Activated CD4-positive, alpha-beta T cell treated with anti-CD3 and anti-CD28 coated beads, Interleukin-2, amount 50 U/mL, for 48 hours (primary cell): ENCODE measurements around the gene TIAL1.
"Not testable (repeated sequence)": the region's sequence is repeated elsewhere in the genome, so short reads cannot be mapped to it uniquely, and the experiment has no call there.

Experiments used
- DNase-seq, 2 experiments: peaks; one replicate each; pipeline ENCODE4 v3.0.0-alpha.2; 2020

Gene TIAL1

GRCh38 chr10:119596537-119597404, at the start of gene TIAL1:
Gene TIAL1 (minus strand): TSS chr10:119596964. CDS start chr10:119596465, 499 bp downstream.
- DNase-seq = peak; percentile 91 to 96

- DNase-seq = no peak
Measured at GRCh38 chr10:119644994-119645393, 48.2 kb upstream of the TIAL1 start.

GRCh38 chr10:119644205-119644814, 47.5 kb upstream of the TIAL1 start:
- no peak for DNase-seq

DNA sequence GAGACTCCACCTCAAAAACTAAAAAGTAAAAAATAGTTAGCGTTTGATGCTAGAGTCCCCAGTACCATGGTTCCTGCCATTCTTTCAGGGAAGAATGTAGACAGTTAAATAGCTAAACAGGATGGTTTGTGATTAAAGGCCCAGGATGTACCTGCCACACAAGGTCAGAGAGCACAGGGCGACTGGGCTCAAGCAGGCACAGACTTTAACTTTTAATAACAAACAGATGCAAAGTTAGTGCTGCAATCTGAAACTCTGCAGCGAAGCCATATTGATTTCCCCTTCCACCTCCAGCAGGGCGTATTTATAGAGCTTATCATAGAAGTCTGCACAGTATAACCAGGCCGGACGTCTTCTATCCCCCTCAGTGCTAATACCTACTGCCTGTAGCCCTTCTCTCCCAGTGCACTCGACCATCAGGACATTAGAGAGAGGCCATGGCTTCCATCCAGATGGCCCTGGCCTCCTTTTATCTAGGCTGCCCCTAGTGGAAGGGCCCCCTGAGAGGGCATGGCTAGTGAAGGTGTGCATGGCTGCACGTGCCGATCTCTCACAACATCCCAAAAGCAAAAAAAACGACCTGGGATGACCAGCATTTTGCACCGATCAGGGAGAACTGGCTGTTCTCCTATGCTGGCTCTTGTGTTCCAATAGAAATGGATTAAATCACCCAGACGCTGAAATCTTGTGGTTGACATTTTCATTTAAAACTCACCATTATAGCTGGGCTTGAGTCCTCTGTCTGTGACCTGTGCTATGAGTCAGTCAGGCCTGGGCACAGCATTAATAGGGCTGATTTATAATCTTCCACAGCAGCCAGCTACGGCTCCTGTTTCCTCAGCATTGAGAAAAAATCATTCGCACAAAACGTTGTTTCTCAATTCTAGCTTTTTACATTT, 46.8 kb upstream of the TIAL1 start:
- DNase-seq = no peak

GRCh38 chr10:119642556-119643111, 45.9 kb upstream of the TIAL1 start:
- DNase-seq = no peak

DNA sequence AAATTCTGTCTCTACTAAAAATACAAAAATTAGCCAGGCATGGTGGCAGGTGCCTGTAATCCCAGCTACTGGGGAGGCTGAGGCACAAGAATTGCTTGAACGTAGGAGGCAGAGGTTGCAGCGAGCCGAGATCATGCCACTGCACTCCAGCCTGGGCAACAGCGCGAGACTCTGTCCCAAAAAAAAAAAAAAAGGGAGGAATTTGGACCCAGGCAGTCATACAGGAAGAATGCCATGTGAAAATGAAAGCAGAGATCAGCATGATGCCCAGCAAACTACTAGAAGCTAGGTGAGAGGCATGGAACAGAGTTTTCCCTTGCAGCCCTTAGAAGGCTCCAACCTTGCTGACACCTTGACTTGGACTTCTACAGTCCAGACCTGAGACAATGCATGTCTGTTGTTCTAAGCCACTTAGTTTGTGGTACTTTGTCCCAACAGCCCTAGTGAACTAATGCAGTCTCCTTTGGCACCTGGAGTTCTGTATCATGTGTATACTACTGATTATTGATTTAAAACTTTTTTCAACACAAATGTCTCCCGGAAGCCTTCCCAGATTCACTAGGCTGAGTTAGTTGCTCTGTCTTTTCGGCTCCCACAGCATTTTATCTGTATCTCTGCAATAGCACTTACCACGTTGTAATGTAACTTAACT, 44.2 kb upstream of the TIAL1 start:
- no peak for DNase-seq

DNA sequence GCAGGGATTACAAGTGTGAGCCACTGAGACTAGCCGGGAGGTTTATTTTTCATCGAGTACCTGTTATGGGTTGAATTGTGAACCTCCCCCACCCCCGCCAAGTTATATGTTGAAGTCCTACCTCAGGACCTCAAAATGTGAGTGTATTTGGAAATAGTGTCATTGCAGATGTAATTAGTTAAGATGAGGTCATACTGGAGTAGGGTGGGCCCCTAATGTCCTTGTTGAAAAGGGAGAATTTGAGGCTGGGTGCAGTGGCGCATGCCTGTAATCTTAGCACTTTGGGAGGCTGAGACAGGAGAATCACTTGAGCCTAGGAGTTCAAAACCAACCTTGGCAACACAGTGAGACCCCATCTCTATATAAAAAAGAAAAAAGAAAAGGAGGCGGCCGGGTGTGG, 43.6 kb upstream of the TIAL1 start:
- no peak for DNase-seq

GRCh38 chr10:119638982-119639381, 42.2 kb upstream of the TIAL1 start:
- no peak for DNase-seq

- no peak for DNase-seq
Measured at GRCh38 chr10:119637631-119638030, 40.9 kb upstream of the TIAL1 start.

GRCh38 chr10:119634219-119634544, 37.4 kb upstream of the TIAL1 start:
- no peak for DNase-seq

DNA sequence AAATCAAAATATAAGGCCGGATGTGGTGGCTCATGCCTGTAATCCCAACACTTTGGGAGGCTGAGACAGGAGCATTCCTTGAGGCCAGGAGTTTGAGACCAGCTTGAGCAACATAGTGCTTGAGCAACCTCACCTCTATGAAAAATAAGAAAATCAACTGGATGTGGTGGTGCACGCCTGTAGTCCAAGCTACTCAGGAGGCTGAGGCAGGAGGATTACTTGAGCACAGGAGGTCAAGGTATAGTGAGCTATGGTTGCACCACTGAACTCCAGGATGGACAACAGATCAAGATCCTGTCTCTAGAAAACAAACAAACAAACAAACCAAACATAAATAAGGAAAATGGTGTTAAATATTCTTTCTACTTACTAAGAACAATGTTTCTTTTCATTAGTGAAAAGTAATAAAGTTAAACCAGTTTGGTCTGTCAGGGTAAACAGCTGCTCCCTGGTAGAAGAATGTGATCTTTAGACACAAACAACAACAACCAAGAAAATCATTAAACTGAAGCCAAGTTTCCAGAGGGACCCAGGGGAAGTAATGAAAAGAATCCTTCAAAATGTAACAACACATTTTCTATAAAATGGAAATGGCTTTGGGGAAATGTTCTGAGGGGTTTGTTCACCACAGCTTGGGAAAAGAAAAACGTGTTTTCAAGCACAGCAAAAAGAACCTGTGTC, 36.9 kb upstream of the TIAL1 start:
- no peak for DNase-seq

GRCh38 chr10:119630300-119630699, 33.5 kb upstream of the TIAL1 start:
- DNase-seq = no peak

GRCh38 chr10:119625570-119626280, 29.0 kb upstream of the TIAL1 start:
- no peak for DNase-seq

DNA sequence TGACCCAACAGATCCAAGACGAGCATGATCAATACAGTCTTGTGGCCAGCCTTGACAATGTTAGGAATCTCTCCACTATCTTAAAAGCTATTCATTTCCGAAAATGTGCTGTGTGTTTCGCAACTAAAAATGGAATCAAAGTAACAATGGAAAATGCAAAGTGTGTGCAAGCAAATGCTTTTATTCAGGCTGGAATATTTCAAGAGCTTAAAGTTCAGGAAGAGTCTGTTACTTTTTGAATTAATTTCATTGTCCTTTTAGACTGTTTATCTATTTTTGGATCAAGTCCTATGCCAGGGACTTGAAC, 24.3 kb upstream of the TIAL1 start:
- no peak for DNase-seq

DNA sequence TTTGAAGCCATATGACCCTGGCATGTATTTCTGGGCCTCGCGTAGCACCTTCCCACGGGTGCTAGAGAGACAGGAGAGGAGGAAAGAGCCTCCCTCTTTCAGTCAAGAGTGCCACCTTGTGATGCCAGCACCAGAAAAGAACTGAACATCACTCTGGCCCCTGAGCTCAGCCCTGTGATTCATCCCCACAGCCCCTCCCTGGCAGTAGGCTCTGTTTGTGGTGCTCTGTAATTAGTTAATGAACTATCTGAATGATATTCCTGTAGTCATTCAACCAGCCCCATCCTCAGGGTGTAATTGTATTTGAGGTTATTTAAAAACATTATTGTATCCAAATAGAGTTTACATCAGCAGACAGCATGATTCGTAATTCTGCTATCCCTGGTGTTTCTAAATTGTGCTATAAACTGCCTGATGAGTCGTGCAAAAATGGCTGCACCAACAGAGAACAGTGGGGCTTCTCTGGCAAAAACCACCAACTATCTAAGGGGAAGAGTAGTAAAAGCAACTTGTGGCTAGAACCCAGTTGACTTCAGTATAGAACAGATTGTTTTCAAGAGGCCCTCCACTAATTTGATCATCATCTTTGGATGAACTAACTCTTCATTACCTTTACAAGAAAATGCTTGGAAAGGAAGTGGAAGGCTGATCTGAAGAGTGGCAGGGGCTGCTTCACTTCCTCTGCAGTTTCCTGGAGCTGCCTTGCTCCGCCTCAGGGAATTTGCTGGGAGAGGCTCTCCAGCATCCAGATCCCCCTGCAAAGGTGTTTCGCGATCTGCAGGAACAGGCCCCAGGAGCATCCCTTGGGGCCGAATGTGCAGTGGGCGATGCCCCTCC, 23.7 kb upstream of the TIAL1 start:
- no peak for DNase-seq

GRCh38 chr10:119619811-119620210, 23.0 kb upstream of the TIAL1 start:
- DNase-seq = not testable (repeated sequence)

DNA sequence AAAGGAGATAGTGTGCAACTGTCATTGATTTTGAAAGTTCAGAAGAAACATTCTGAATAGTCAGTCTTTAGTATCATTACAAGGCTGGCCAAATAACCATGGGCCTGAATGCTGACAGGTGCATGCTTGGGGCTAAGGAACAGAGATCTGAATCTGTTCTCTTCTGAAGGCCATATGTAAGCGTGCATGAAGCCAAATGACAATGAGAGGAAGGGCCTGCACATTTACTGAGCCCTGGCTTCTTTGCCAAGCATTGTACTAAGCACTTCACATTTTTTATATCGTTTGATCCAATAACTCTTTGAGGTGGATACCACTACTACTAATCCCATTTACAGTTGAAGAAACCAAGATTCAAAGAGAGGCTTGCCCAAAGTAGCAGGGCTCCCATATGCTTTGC, 22.5 kb upstream of the TIAL1 start:
- DNase-seq = no peak

- DNase-seq = peak in 1 of 2 experiments; percentile 36
Measured at GRCh38 chr10:119616882-119617570, 20.3 kb upstream of the TIAL1 start.

GRCh38 chr10:119614686-119615085, 17.9 kb upstream of the TIAL1 start:
- DNase-seq = no peak

DNA sequence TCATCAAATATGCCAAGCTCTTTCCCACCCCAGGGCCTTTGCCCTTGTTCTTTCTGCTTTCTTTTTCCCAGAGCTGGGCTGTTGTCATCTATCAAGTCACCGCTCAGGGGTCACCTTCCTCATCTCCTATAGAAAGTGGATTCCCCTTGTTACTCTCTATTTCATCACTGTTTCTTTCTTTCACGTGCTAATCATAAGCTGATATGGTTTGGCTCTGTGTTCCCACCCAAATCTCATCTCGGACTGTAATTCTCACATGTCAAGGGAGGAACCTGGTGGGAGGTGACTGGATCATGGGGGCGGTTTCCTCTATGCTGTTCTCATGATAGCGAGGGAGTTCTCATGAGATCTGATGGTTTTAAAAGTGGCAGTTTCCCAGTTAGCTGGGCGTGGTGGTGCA, 17.0 kb upstream of the TIAL1 start:
- no peak for DNase-seq
